ENCODE data around the gene TPGS1. TPM values are rescaled to one million over a fixed set of nuclear protein-coding genes. Genes with fewer than 3 reads are reported as not detected.

Gene TPGS1
- polyA plus RNA-seq, 4 donors, result 17.4 to 38.4 (median 25.2) TPM

GRCh38 chr19:496986-497385 lies 10.3 kb upstream of the TPGS1 start:
- H3K4me1 ChIP-seq (ENCODE audit: control insufficient read depth in 3 of 3, insufficient read depth in 2 of 3, low read depth in 1 of 3, low read length in 2 of 3), result peaks cover 0 to 5% (median 0%) of the 10 kb centered on the region in 3 donors
- H3K27ac ChIP-seq (ENCODE audit: low read depth in 1 of 3, low read length in 2 of 3), result no peak overlapping the region
- 5 to 11% (median 10%) methylated on average over 3 to 18 of the region's 18 CpGs for WGBS, 3 donors
- no peaks in the 10 kb centered on the region for H3K9me3 ChIP-seq (ENCODE audit: control insufficient read depth in 2 of 2, insufficient read depth in 1 of 2, low read depth in 1 of 2, low read length in 1 of 2)
- no peaks in the 10 kb centered on the region for H3K36me3 ChIP-seq (ENCODE audit: control insufficient read depth in 3 of 3, insufficient read depth in 2 of 3, low read depth in 1 of 3, low read length in 3 of 3)
- DNase-seq (no peak), FAIRE-seq (no peak)
- no peak overlapping the region for H3K4me3 ChIP-seq (ENCODE audit: low read depth in 1 of 3, low read length in 3 of 3)
- peaks cover 4 to 39% (median 10%) of the 10 kb centered on the region in 3 donors for H3K27me3 ChIP-seq (ENCODE audit: control insufficient read depth in 3 of 3, insufficient read depth in 3 of 3, low read length in 3 of 3)

GRCh38 chr19:497491-497868 lies 9.8 kb upstream of the TPGS1 start:
- peak in 1 of 2 donors; percentile 2 for DNase-seq
- no peak overlapping the region for H3K27ac ChIP-seq (ENCODE audit: low read depth in 1 of 3, low read length in 2 of 3)
- peak overlapping the region in 1 of 3 donors; percentile 15 for H3K4me3 ChIP-seq (ENCODE audit: low read depth in 1 of 3, low read length in 3 of 3)
- no peaks in the 10 kb centered on the region for H3K9me3 ChIP-seq (ENCODE audit: control insufficient read depth in 2 of 2, insufficient read depth in 1 of 2, low read depth in 1 of 2, low read length in 1 of 2)
- no peaks in the 10 kb centered on the region for H3K36me3 ChIP-seq (ENCODE audit: control insufficient read depth in 3 of 3, insufficient read depth in 2 of 3, low read depth in 1 of 3, low read length in 3 of 3)
- WGBS, 3 donors, result 0 to 6% (median 1%) methylated on average over 5 to 36 of the region's 36 CpGs
- H3K4me1 ChIP-seq (ENCODE audit: control insufficient read depth in 3 of 3, insufficient read depth in 2 of 3, low read depth in 1 of 3, low read length in 2 of 3), result peaks cover 0 to 5% (median 0%) of the 10 kb centered on the region in 3 donors
- peaks cover 4 to 39% (median 10%) of the 10 kb centered on the region in 3 donors for H3K27me3 ChIP-seq (ENCODE audit: control insufficient read depth in 3 of 3, insufficient read depth in 3 of 3, low read length in 3 of 3)
- no peak for FAIRE-seq

DNA sequence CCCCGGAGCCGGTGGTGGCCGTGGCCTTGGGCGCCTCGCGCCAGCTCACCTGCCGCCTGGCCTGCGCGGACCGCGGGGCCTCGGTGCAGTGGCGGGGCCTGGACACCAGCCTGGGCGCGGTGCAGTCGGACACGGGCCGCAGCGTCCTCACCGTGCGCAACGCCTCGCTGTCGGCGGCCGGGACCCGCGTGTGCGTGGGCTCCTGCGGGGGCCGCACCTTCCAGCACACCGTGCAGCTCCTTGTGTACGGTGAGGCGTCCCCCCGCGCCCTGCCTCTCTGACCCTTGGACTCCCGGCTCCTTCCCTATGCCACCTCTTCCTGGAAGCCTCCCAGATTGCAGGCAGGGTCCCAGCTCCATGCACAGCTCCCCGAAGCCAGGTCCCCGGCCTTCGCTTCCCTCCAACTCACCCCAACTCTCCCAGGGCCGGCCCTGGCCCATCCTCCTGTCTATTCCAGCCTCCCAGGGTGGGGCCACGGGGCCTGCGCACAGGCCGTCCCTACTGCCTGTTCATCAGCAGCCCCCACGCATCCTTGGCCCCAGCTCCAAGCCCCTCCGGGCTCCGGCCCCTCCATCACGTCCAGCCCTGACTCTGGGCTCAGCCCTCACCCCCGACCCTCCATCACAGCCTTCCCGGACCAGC lies 9.3 kb upstream of the TPGS1 start:
- Histone ChIP-seq H3K27ac (ENCODE audit: low read depth in 1 of 3, low read length in 2 of 3) (no peak overlapping the region), H3K27me3 (ENCODE audit: control insufficient read depth in 3 of 3, insufficient read depth in 3 of 3, low read length in 3 of 3) (peaks cover 4 to 39% (median 10%) of the 10 kb centered on the region in 3 donors), H3K9me3 (ENCODE audit: control insufficient read depth in 2 of 2, insufficient read depth in 1 of 2, low read depth in 1 of 2, low read length in 1 of 2) (no peaks in the 10 kb centered on the region), H3K4me3 (ENCODE audit: low read depth in 1 of 3, low read length in 3 of 3) (peak overlapping the region in 1 of 3 donors; percentile 15), H3K4me1 (ENCODE audit: control insufficient read depth in 3 of 3, insufficient read depth in 2 of 3, low read depth in 1 of 3, low read length in 2 of 3) (peaks cover 0 to 5% (median 0%) of the 10 kb centered on the region in 3 donors), H3K36me3 (ENCODE audit: control insufficient read depth in 3 of 3, insufficient read depth in 2 of 3, low read depth in 1 of 3, low read length in 3 of 3) (no peaks in the 10 kb centered on the region)
- no peak for FAIRE-seq
- 3 to 7% (median 5%) methylated on average over 22 to 50 of the region's 50 CpGs for WGBS, 3 donors
- DNase-seq, result peak in 1 of 2 donors; percentile 28

GRCh38 chr19:498511-498891 lies 8.8 kb upstream of the TPGS1 start:
- FAIRE-seq (no peak), DNase-seq (no peak)
- no peak overlapping the region for H3K4me3 ChIP-seq (ENCODE audit: low read depth in 1 of 3, low read length in 3 of 3)
- H3K4me1 ChIP-seq (ENCODE audit: control insufficient read depth in 3 of 3, insufficient read depth in 2 of 3, low read depth in 1 of 3, low read length in 2 of 3), result peaks cover 0 to 5% (median 0%) of the 10 kb centered on the region in 3 donors
- H3K9me3 ChIP-seq (ENCODE audit: control insufficient read depth in 2 of 2, insufficient read depth in 1 of 2, low read depth in 1 of 2, low read length in 1 of 2), result no peaks in the 10 kb centered on the region
- H3K27me3 ChIP-seq (ENCODE audit: control insufficient read depth in 3 of 3, insufficient read depth in 3 of 3, low read length in 3 of 3), result peaks cover 4 to 39% (median 10%) of the 10 kb centered on the region in 3 donors
- no peaks in the 10 kb centered on the region for H3K36me3 ChIP-seq (ENCODE audit: control insufficient read depth in 3 of 3, insufficient read depth in 2 of 3, low read depth in 1 of 3, low read length in 3 of 3)
- no peak overlapping the region for H3K27ac ChIP-seq (ENCODE audit: low read depth in 1 of 3, low read length in 2 of 3)
- WGBS, 3 donors, result 13 to 17% (median 16%) methylated on average over 19 to 26 of the region's 26 CpGs

DNA sequence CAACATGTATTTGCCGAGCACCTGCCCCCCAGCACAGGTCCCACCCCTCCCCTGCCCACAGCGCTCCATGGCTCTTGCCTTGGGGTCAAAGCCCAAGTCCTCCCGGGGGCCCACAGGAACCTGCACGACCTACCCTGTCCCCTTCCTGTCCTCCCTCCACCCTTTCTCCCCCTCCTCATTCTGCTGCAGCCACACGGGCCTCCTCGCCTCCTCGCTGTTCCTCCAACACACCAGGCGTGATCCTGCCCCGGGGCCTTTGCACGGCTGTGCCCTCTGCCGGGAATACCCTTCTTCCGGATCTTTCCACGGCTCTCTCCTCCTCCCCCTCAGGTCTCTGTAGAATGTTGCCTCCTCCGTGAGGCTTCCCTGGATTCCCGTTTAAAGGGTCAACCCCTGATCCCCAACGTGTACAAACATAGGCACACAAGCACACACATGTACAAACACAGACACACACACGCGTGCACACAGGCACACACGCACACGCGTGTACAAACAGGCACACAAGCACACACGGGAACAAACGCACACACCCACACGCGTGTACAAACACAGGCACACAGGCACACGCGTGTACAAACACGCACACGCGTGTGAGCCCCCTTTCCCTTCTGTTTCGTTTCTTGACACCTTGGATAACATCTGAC lies 8.2 kb upstream of the TPGS1 start:
- peaks cover 0 to 5% (median 0%) of the 10 kb centered on the region in 3 donors for H3K4me1 ChIP-seq (ENCODE audit: control insufficient read depth in 3 of 3, insufficient read depth in 2 of 3, low read depth in 1 of 3, low read length in 2 of 3)
- DNase-seq (peak in 1 of 2 donors; percentile 1), FAIRE-seq (no peak)
- H3K27ac ChIP-seq (ENCODE audit: low read depth in 1 of 3, low read length in 2 of 3), result no peak overlapping the region
- 68 to 75% (median 73%) methylated on average over 29 to 31 of the region's 31 CpGs for WGBS, 3 donors
- no peaks in the 10 kb centered on the region for H3K36me3 ChIP-seq (ENCODE audit: control insufficient read depth in 3 of 3, insufficient read depth in 2 of 3, low read depth in 1 of 3, low read length in 3 of 3)
- H3K9me3 ChIP-seq (ENCODE audit: control insufficient read depth in 2 of 2, insufficient read depth in 1 of 2, low read depth in 1 of 2, low read length in 1 of 2), result no peaks in the 10 kb centered on the region
- no peak overlapping the region for H3K4me3 ChIP-seq (ENCODE audit: low read depth in 1 of 3, low read length in 3 of 3)
- peaks cover 4 to 39% (median 10%) of the 10 kb centered on the region in 3 donors for H3K27me3 ChIP-seq (ENCODE audit: control insufficient read depth in 3 of 3, insufficient read depth in 3 of 3, low read length in 3 of 3)

GRCh38 chr19:501646-502045 lies 5.7 kb upstream of the TPGS1 start:
- Histone ChIP-seq H3K4me1 (ENCODE audit: control insufficient read depth in 3 of 3, insufficient read depth in 2 of 3, low read depth in 1 of 3, low read length in 2 of 3) (peaks cover 0 to 10% (median 0%) of the 10 kb centered on the region in 3 donors), H3K27me3 (ENCODE audit: control insufficient read depth in 3 of 3, insufficient read depth in 3 of 3, low read length in 3 of 3) (peaks cover 4 to 28% (median 7%) of the 10 kb centered on the region in 3 donors), H3K4me3 (ENCODE audit: low read depth in 1 of 3, low read length in 3 of 3) (no peak overlapping the region), H3K9me3 (ENCODE audit: control insufficient read depth in 2 of 2, insufficient read depth in 1 of 2, low read depth in 1 of 2, low read length in 1 of 2) (no peaks in the 10 kb centered on the region), H3K36me3 (ENCODE audit: control insufficient read depth in 3 of 3, insufficient read depth in 2 of 3, low read depth in 1 of 3, low read length in 3 of 3) (no peaks in the 10 kb centered on the region), H3K27ac (ENCODE audit: low read depth in 1 of 3, low read length in 2 of 3) (no peak overlapping the region)
- DNase-seq (no peak), FAIRE-seq (no peak)
- WGBS, 3 donors, result 82 to 92% (median 83%) methylated on average over 15 to 17 of the region's 17 CpGs

GRCh38 chr19:504616-505015 lies 2.7 kb upstream of the TPGS1 start:
- FAIRE-seq, result no peak
- H3K36me3 ChIP-seq (ENCODE audit: control insufficient read depth in 3 of 3, insufficient read depth in 2 of 3, low read depth in 1 of 3, low read length in 3 of 3), result peaks cover 0 to 9% (median 0%) of the 10 kb centered on the region in 3 donors
- H3K27me3 ChIP-seq (ENCODE audit: control insufficient read depth in 3 of 3, insufficient read depth in 3 of 3, low read length in 3 of 3), result peaks cover 0 to 8% (median 0%) of the 10 kb centered on the region in 3 donors
- H3K4me1 ChIP-seq (ENCODE audit: control insufficient read depth in 3 of 3, insufficient read depth in 2 of 3, low read depth in 1 of 3, low read length in 2 of 3), result peaks cover 3 to 13% (median 5%) of the 10 kb centered on the region in 3 donors
- H3K4me3 ChIP-seq (ENCODE audit: low read depth in 1 of 3, low read length in 3 of 3), result no peak overlapping the region
- no peaks in the 10 kb centered on the region for H3K9me3 ChIP-seq (ENCODE audit: control insufficient read depth in 2 of 2, insufficient read depth in 1 of 2, low read depth in 1 of 2, low read length in 1 of 2)
- DNase-seq, result no peak
- H3K27ac ChIP-seq (ENCODE audit: low read depth in 1 of 3, low read length in 2 of 3), result no peak overlapping the region
- 86 to 94% (median 88%) methylated on average over 10 to 14 of the region's 14 CpGs for WGBS, 3 donors

- Histone ChIP-seq H3K27ac (ENCODE audit: low read depth in 1 of 3, low read length in 2 of 3) (peak overlapping the region; percentile 80 to 97 (median 91)), H3K36me3 (ENCODE audit: control insufficient read depth in 3 of 3, insufficient read depth in 2 of 3, low read depth in 1 of 3, low read length in 3 of 3) (peaks cover 0 to 12% (median 0%) of the 10 kb centered on the region in 3 donors), H3K4me1 (ENCODE audit: control insufficient read depth in 3 of 3, insufficient read depth in 2 of 3, low read depth in 1 of 3, low read length in 2 of 3) (peaks cover 3 to 26% (median 5%) of the 10 kb centered on the region in 3 donors), H3K4me3 (ENCODE audit: low read depth in 1 of 3, low read length in 3 of 3) (peak overlapping the region; percentile 80 to 98 (median 96)), H3K27me3 (ENCODE audit: control insufficient read depth in 3 of 3, insufficient read depth in 3 of 3, low read length in 3 of 3) (peaks cover 0 to 2% (median 0%) of the 10 kb centered on the region in 3 donors), H3K9me3 (ENCODE audit: control insufficient read depth in 2 of 2, insufficient read depth in 1 of 2, low read depth in 1 of 2, low read length in 1 of 2) (no peaks in the 10 kb centered on the region)
- peak; percentile 99 to 100 for DNase-seq
- no peak for FAIRE-seq
- 4 to 5% (median 4%) methylated on average over 44 to 48 of the region's 48 CpGs for WGBS, 3 donors
These were observed 652 bp upstream of the TPGS1 start for GRCh38 chr19:506404-507285.

All from small intestine (tissue), 7 donors.